22Rv1 (cell line): ENCODE results near the gene COG5.
"Not testable (repeated sequence)": the region's sequence is repeated elsewhere in the genome, so short reads cannot be mapped to it uniquely, and the experiment has no call there.

Experiments used
- H3K27ac ChIP-seq: fragments of 450-650 bp; 2 replicates; pipeline ENCODE4 v1.5.1; 2017
- CTCF ChIP-seq: fragments of 450-650 bp; IDR thresholded peaks from 2 replicates; pipeline ENCODE4 v1.5.1; 2017; ENCODE audit warnings: mild to moderate bottlenecking
- ZFX ChIP-seq: fragments of 450-650 bp; IDR thresholded peaks from 2 replicates; pipeline ENCODE4 v1.6.1; 2017; ENCODE audit warnings: antibody characterized with exemption, borderline replicate concordance

COG5 gene

GRCh38 chr7:107262857-107263256, 300.9 kb downstream of the COG5 start:
- no peak for TF ChIP-seq CTCF
- TF ChIP-seq ZFX: no peak
- H3K27ac ChIP-seq: no peak overlapping the region

- TF ChIP-seq CTCF (no peak), ZFX (no peak)
Observed at GRCh38 chr7:107258737-107259136, 305.0 kb downstream of the COG5 start.

GRCh38 chr7:107255602-107256001, 308.1 kb downstream of the COG5 start:
- H3K27ac ChIP-seq: no peak overlapping the region
- TF ChIP-seq ZFX: no peak
- TF ChIP-seq CTCF: no peak

More at GRCh38 chr7:107258737-107259136, 305.0 kb downstream of the COG5 start:
- no peak overlapping the region for H3K27ac ChIP-seq

GRCh38 chr7:107254398-107254985, 309.2 kb downstream of the COG5 start:
- H3K27ac ChIP-seq: no peak overlapping the region
- no peak for TF ChIP-seq ZFX
- TF ChIP-seq CTCF: no peak

- no peak overlapping the region for H3K27ac ChIP-seq
- no peak for TF ChIP-seq ZFX
- TF ChIP-seq CTCF: no peak
Observed at GRCh38 chr7:107253599-107253998, 310.1 kb downstream of the COG5 start.

GRCh38 chr7:107251963-107252362, 311.8 kb downstream of the COG5 start:
- no peak overlapping the region for H3K27ac ChIP-seq
- no peak for TF ChIP-seq CTCF
- TF ChIP-seq ZFX: no peak

- H3K27ac ChIP-seq: no peak overlapping the region
- TF ChIP-seq CTCF (no peak), ZFX (no peak)
Observed at GRCh38 chr7:107248551-107249316, 315.0 kb downstream of the COG5 start.

- H3K27ac ChIP-seq: not testable (repeated sequence)
Observed at GRCh38 chr7:107246836-107247235, 316.9 kb downstream of the COG5 start.
